NT2/D1 (cell line): ENCODE results near the gene KIF6.

Experiments used
- YY1 ChIP-seq: IDR thresholded peaks from 2 replicates; pipeline ENCODE4 v1.6.1; 2011; ENCODE audit not compliant: insufficient read length, insufficient read depth
- ZNF274 ChIP-seq: IDR thresholded peaks from 2 replicates; pipeline ENCODE4 v1.6.1; 2011; ENCODE audit warnings: mild to moderate bottlenecking, low read depth, low read length

DNA sequence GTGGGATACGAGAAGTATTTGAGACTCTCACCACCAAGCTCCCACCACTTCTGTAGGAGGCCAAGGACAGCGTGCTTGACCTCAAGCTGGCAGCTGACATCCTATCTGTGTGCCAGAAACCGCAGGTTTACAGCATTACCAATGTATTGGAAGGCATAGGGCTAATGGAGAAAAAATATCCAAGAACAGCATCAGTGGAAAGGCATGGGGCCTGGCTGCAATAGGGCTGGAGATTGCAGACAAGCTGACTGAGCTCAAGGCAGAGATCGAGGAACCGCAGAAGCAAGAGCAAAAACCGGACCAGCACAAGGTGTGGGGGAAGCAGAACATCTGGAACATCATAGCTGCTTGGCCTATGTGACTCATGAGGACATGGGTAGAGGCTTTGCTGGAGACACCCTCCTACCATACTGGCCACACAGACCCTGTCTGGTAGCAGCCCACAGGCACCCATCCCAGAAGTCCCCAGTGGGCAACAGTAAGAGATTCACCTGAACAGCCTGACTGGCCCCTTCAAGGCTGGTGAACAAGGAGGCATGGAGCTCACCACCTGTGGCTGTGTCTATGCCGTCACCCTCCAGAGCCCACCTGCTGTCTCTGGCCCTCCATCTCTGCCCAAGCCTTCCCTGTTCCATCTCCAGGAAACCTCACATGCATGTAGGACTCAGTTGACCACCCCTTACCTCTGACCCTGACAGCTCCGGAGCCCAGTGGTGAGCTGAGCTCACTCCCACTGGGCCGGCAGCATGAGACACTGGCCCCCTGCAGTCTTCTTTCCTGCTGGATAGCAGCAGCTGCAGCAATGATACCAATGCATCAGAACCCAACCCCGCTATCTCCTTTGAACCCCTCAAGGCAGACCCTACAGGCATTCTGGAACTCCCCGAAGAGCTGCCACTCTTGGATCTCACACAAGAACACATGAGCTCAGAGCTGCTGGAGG, 171.1 kb downstream of the KIF6 start:
- TF ChIP-seq ZNF274: no peak
- no peak for TF ChIP-seq YY1
